HFF-Myc (cell line): Measurements from ENCODE around the gene TRIO.

ENCODE experiments used
- DNase-seq: peaks from one replicate; pipeline ENCODE4 v3.0.0-alpha.2; 2011; ENCODE audit warnings: low read depth; ENCODE audit errors: extremely low read depth
- H3K4me3 ChIP-seq: replicated peaks from 2 replicates; pipeline ENCODE4 v1.5.1; 2011; ENCODE audit warnings: low read depth, mild to moderate bottlenecking, control low read depth, low read length
- TF ChIP-seq, protein P1 (sequence below): IDR thresholded peaks from 2 replicates; pipeline ENCODE4 v1.5.1; 2012; ENCODE audit warnings: mild to moderate bottlenecking, low read depth, low read length, control low read depth; ENCODE audit errors: missing control alignments

Gene TRIO

DNA sequence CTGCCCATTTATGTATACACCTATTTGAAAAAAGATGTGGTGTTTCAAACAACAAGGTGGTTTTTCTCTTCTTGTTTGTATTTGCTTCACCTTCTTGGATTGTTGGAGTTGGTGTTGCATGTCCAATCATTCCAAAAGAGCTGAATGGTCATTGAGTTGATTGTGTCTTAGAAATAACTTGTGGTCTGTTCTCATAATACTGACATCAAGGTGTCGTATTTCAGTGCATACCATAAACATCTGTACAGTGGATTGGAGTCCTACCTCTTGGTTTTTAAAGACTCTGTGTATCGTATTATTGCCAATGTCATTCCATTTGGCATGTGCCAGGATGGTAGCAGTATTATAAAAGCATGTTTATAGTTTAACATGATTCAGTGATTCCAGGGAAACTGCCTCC is 73.2 kb downstream of the TRIO start:
- TF ChIP-seq, protein P1, sequence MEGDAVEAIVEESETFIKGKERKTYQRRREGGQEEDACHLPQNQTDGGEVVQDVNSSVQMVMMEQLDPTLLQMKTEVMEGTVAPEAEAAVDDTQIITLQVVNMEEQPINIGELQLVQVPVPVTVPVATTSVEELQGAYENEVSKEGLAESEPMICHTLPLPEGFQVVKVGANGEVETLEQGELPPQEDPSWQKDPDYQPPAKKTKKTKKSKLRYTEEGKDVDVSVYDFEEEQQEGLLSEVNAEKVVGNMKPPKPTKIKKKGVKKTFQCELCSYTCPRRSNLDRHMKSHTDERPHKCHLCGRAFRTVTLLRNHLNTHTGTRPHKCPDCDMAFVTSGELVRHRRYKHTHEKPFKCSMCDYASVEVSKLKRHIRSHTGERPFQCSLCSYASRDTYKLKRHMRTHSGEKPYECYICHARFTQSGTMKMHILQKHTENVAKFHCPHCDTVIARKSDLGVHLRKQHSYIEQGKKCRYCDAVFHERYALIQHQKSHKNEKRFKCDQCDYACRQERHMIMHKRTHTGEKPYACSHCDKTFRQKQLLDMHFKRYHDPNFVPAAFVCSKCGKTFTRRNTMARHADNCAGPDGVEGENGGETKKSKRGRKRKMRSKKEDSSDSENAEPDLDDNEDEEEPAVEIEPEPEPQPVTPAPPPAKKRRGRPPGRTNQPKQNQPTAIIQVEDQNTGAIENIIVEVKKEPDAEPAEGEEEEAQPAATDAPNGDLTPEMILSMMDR, result no peak
- no peak for DNase-seq
- no peak overlapping the region for H3K4me3 ChIP-seq

DNA sequence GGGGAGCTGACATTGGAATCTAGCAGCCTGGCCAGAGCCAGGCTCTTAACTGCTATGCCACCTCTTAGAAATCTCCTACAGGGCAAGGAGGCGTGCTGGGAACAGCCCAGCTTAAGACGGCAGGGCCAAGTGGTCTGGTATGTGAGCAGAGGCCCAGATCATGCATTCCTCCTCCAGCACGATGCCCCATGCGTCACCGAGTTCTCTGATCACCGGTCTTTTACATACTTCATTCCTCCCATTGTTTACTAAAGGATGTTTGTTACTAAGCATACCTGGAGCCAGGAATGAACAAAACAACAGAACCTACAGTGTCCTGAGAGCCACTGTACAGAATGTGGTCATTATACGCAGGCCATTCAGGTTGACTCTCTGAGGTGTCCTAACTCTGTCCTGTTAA is 73.8 kb downstream of the TRIO start:
- TF ChIP-seq, protein P1, result no peak
- H3K4me3 ChIP-seq, result no peak overlapping the region
- no peak for DNase-seq

DNA sequence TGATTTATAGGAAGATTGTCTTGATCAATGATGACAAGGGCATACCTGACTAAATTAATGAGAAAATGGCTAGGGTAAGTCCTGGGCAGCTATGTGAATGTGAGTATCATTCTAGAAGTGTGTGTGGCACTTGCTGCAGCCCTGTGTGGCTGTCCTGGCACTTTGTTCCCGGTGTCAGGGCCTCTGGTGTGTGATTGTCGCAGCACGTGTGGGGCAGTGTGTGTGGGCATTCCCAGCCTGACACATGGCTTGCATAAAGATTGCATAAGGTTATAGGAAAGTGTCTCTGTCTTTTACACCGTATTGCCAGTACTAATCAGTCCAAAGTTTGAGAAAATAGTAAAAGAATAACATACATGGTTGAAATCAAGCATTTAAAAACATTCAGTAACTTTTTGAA is 74.4 kb downstream of the TRIO start:
- H3K4me3 ChIP-seq, result no peak overlapping the region
- no peak for DNase-seq
- TF ChIP-seq, protein P1, result no peak

DNA sequence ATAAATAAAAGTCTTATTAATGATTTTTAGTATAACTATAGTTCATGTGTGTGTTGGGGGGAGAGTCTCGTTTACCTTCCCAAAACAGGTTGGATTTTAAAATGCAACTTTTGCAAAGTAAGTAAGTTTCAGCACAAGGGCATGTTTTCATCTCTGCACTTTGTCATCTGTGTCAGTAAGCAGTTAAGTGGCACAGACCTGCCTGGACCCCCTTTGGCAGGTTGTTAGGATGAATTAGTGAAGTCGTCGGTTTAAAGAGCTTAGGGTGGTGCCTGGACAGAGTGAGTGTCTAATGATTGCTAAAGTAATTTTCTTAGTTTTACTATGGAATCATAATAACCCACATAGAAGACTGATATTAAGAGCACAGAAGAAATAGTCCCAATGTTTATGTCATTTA is 74.9 kb downstream of the TRIO start:
- DNase-seq, result no peak

DNA sequence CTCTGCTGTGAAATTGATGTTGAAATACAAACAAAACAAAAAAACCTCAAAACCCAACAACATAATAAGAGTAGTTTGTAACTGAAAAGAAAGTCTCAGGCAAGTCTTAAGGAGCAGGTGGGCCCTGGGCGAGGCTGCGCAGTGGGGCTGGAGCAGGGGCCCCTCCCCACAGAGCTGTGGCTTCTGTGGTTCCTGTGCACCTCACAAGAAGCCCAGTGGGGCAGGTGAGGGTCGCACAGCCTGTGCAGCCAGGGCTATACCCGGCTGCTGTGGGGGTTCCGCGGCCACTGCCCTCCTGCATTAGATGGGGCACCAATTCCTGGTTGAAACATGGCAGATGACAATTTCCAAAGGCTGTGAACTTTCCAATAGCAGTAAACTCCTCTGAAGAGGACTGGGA is 75.3 kb downstream of the TRIO start:
- no peak overlapping the region for H3K4me3 ChIP-seq
- DNase-seq, result no peak
- TF ChIP-seq, protein P1, result no peak

More for the DNA sequence above, 74.9 kb downstream of the TRIO start:
- no peak overlapping the region for H3K4me3 ChIP-seq
- TF ChIP-seq, protein P1, result no peak

DNA sequence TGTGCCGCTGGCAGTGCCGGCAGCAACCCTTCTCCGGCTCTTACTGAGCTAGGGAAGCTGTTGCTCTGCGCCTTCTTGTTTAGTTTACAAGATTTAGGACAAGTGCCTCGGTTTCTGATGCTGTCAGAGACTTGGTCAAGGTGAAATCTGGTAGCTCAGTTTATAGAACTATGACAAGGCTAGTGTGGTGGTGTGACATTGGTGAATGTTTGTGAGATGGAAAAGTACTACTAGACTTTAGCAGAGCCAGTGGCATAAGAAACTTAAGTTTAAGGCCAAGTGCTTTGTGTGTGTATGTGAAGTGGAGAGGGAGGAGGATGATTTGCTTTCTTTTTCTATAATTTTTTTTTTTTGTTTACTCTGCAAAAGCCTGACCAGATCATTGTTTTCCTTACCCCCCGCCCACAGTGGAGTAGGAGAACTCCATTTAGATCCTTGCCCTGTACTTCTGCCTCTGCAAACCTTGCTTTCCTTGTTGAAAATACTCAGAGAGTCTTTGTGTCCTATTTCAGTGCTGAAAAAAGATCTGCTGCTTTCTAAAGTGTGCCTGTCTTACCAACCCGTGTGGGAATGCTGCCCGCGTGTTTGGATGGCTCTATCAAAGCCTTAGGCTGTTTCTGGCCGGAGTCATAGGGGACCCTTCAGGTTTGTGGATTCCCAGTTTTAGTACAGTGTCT is 75.9 kb downstream of the TRIO start:
- no peak overlapping the region for H3K4me3 ChIP-seq
- TF ChIP-seq, protein P1, result no peak
- DNase-seq, result no peak
